H1 (cell line): ENCODE data around the gene TOM1L2. TPM values are rescaled to one million over a fixed set of nuclear protein-coding genes. Genes with fewer than 3 reads are reported as not detected.

Source experiments
- GTF2F1 ChIP-seq: IDR thresholded peaks from 2 replicates; pipeline ENCODE4 v1.6.1; 2012; ENCODE audit warnings: low read depth, low read length, improper control_type of control experiment, borderline replicate concordance
- NANOG ChIP-seq: IDR thresholded peaks from 2 replicates; pipeline ENCODE4 v1.6.1; 2011; ENCODE audit warnings: low read length, low read depth, mild to moderate bottlenecking, inconsistent platforms; ENCODE audit not compliant: insufficient read depth, poor library complexity, severe bottlenecking
- PHF8 ChIP-seq: fragments of 200-600 bp; sonication (generic); conservative IDR thresholded peaks from 2 replicates; pipeline ENCODE4 v1.7.1; 2012; ENCODE audit warnings: low read depth, mild to moderate bottlenecking, inconsistent platforms, low read length, moderate library complexity
- SP1 ChIP-seq: IDR thresholded peaks from 2 replicates; pipeline ENCODE4 v1.6.1; 2011; ENCODE audit warnings: low read depth, low read length
- polyA plus RNA-seq, 7 experiments: library from polyadenylated mRNA; depleted of rRNA in 3 of 7; stranded (reverse) in 5 of 7; unstranded in 2 of 7; fragments of >200 nt in 5 of 7; fragments of 200-250 nt in 2 of 7; gene quantifications; 1 replicate in 5 of 7; 2 replicates in 1 of 7; 4 replicates in 1 of 7; pipeline versions ENCODE4 v1.2.1 to v1.2.3, GENCODE V29; 2011 to 2013; ENCODE audit warnings: missing spikeins in 2 of 7, mixed read lengths in 2 of 7
- total RNA-seq: library from RNA; stranded (reverse); fragmentation: NEBNext Ultra II Directional; extraction: Animal tissue kit (Norgen Biotek cat#: 25700); gene quantifications from 2 replicates; pipeline ENCODE4 v1.2.1, GENCODE V29; 2021

Gene TOM1L2
- total and polyA plus RNA-seq, 2 of the 8 experiments (the other 6 are each of a cell fraction or from before 2014, with no cell fraction given) = 2.0 to 3.4 TPM

- TF ChIP-seq GTF2F1 = no peak
- no peak for TF ChIP-seq PHF8
- TF ChIP-seq NANOG = no peak
- TF ChIP-seq SP1 = no peak
Measured at GRCh38 chr17:17871913-17872312, 100.3 kb downstream of the TOM1L2 start (continued).
